Vagina (tissue), 2 donors: ENCODE results near the gene RITA1.

Experiments
- POLR2A ChIP-seq, 2 donors: fragments of 450-650 bp; IDR thresholded peaks; one replicate each; pipeline ENCODE4 v1.6.1; 2017; ENCODE audit warnings: antibody characterized with exemption in 2 of 2, mild to moderate bottlenecking in 2 of 2, moderate library complexity in 2 of 2
- POLR2AphosphoS5 ChIP-seq, 2 donors: sonication (generic); formaldehyde crosslinking; IDR thresholded peaks; one replicate each; pipeline ENCODE4 v1.9.0; 2017; ENCODE audit warnings: antibody characterized with exemption in 2 of 2, mild to moderate bottlenecking in 2 of 2, low read depth in 1 of 2; ENCODE audit not compliant: insufficient read depth in 1 of 2
- TF ChIP-seq, protein P1 (sequence below), 3 experiments: fragments of 450-650 bp in 2 of 3; fragments of 200-600 bp in 1 of 3; sonication (generic) in 1 of 3; IDR thresholded peaks; one replicate each; pipeline ENCODE4 v1.5.1; 2017 to 2019; ENCODE audit warnings: antibody characterized with exemption in 3 of 3, mild to moderate bottlenecking in 2 of 3, moderate library complexity in 2 of 3

- TF ChIP-seq POLR2AphosphoS5 (IDR thresholded peaks at IDR 0.05; ENCODE audit: insufficient read depth in 1 of 2, low read depth in 1 of 2), result no peak
- TF ChIP-seq, protein P1, sequence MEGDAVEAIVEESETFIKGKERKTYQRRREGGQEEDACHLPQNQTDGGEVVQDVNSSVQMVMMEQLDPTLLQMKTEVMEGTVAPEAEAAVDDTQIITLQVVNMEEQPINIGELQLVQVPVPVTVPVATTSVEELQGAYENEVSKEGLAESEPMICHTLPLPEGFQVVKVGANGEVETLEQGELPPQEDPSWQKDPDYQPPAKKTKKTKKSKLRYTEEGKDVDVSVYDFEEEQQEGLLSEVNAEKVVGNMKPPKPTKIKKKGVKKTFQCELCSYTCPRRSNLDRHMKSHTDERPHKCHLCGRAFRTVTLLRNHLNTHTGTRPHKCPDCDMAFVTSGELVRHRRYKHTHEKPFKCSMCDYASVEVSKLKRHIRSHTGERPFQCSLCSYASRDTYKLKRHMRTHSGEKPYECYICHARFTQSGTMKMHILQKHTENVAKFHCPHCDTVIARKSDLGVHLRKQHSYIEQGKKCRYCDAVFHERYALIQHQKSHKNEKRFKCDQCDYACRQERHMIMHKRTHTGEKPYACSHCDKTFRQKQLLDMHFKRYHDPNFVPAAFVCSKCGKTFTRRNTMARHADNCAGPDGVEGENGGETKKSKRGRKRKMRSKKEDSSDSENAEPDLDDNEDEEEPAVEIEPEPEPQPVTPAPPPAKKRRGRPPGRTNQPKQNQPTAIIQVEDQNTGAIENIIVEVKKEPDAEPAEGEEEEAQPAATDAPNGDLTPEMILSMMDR (IDR thresholded peaks at IDR 0.05), result no peak
- no peak for TF ChIP-seq POLR2A (IDR thresholded peaks at IDR 0.05)
These were observed 51.2 kb downstream of the RITA1 start for GRCh38 chr12:113236539-113237399.
